Measurements from ENCODE around the gene FGF8. TPM values are rescaled to one million over a fixed set of nuclear protein-coding genes. Genes with fewer than 3 reads are reported as not detected.

Gene FGF8
- total RNA-seq, 1 donor from 2014 or later: not detected

GRCh38 chr10:101760510-101760909 is 15.4 kb downstream of the FGF8 start:
- H3K27me3 ChIP-seq: no peaks in the 10 kb centered on the region
- no peak overlapping the region for H3K4me3 ChIP-seq
- H3K36me3 ChIP-seq: no peaks in the 10 kb centered on the region
- TF ChIP-seq CTCF (IDR thresholded peaks at IDR 0.05): no peak
- intact Hi-C loops (cut with DNase I): no loop called here
- no peak for DNase-seq (ENCODE audit: low spot score in 2 of 2)
- no peak overlapping the region for H3K27ac ChIP-seq
- H3K4me1 ChIP-seq: no peaks in the 10 kb centered on the region
- no peaks in the 10 kb centered on the region for H3K9me3 ChIP-seq

GRCh38 chr10:101759309-101760247 is 16.3 kb downstream of the FGF8 start:
- Histone ChIP-seq H3K4me1 (no peaks in the 10 kb centered on the region), H3K36me3 (no peaks in the 10 kb centered on the region), H3K4me3 (no peak overlapping the region), H3K27ac (no peak overlapping the region), H3K9me3 (no peaks in the 10 kb centered on the region), H3K27me3 (no peaks in the 10 kb centered on the region)
- no peak for TF ChIP-seq CTCF (IDR thresholded peaks at IDR 0.05)
- intact Hi-C loops (cut with DNase I): no loop called here
- DNase-seq (ENCODE audit: low spot score in 2 of 2): no peak

GRCh38 chr10:101758858-101759257 is 17.1 kb downstream of the FGF8 start:
- H3K36me3 ChIP-seq: no peaks in the 10 kb centered on the region
- no peak overlapping the region for H3K27ac ChIP-seq
- H3K4me1 ChIP-seq: no peaks in the 10 kb centered on the region
- TF ChIP-seq CTCF (IDR thresholded peaks at IDR 0.05): no peak
- DNase-seq (ENCODE audit: low spot score in 2 of 2): no peak
- no peak overlapping the region for H3K4me3 ChIP-seq
- no peaks in the 10 kb centered on the region for H3K27me3 ChIP-seq
- no peaks in the 10 kb centered on the region for H3K9me3 ChIP-seq
- intact Hi-C loops (cut with DNase I): no loop called here

GRCh38 chr10:101752241-101752640 is 23.7 kb downstream of the FGF8 start:
- Histone ChIP-seq H3K27me3 (no peaks in the 10 kb centered on the region), H3K27ac (no peak overlapping the region), H3K36me3 (no peaks in the 10 kb centered on the region), H3K4me3 (no peak overlapping the region), H3K9me3 (no peaks in the 10 kb centered on the region), H3K4me1 (no peaks in the 10 kb centered on the region)
- DNase-seq (ENCODE audit: low spot score in 2 of 2): no peak
- TF ChIP-seq CTCF (IDR thresholded peaks at IDR 0.05): no peak
- intact Hi-C loops (cut with DNase I): no loop called here

- no peaks in the 10 kb centered on the region for H3K27me3 ChIP-seq
- H3K9me3 ChIP-seq: no peaks in the 10 kb centered on the region
- intact Hi-C loops (cut with DNase I): no loop called here
- H3K36me3 ChIP-seq: no peaks in the 10 kb centered on the region
- H3K27ac ChIP-seq: no peak overlapping the region
- H3K4me1 ChIP-seq: no peaks in the 10 kb centered on the region
- no peak overlapping the region for H3K4me3 ChIP-seq
- DNase-seq (ENCODE audit: low spot score in 2 of 2): no peak
- TF ChIP-seq CTCF (IDR thresholded peaks at IDR 0.05): no peak
Measured at GRCh38 chr10:101749047-101750016, 26.6 kb downstream of the FGF8 start.
